CD8-positive, alpha-beta memory T cell (primary cell): ENCODE results near the gene AHRR. TPM values are rescaled to one million over a fixed set of nuclear protein-coding genes. Genes with fewer than 3 reads are reported as not detected.
A peak's percentile ranks its signal among the peaks of the same experiment; 100 is the strongest.

Experiments used
- CTCF ChIA-PET: fragments of 350-600 bp; sonication (Branson Sonifier 250); formaldehyde crosslinking; loops from one replicate; lab custom pipeline; 2021; ENCODE audit warnings: antibody characterized with exemption; lab: Charles Lee
- POLR2A ChIA-PET: fragments of 350-600 bp; sonication (Branson Sonifier 250); formaldehyde crosslinking; loops from one replicate; lab custom pipeline; 2021; ENCODE audit warnings: antibody characterized with exemption; lab: Charles Lee
- DNase-seq, 5 donors: peaks; one replicate each; pipeline versions ENCODE4 v3.0.0 to v3.0.0-alpha.2; 2020 to 2022; ENCODE audit warnings: mixed read lengths in 1 of 5
- H3K27ac ChIP-seq: one replicate; pipeline ENCODE4 v1.7.0; 2013; ENCODE audit warnings: low read depth, mild to moderate bottlenecking, low read length, moderate library complexity
- H3K27me3 ChIP-seq: 2 replicates; pipeline ENCODE4 v1.7.0; 2013; ENCODE audit warnings: low read length, mild to moderate bottlenecking; ENCODE audit not compliant: insufficient read depth, poor library complexity, severe bottlenecking
- H3K36me3 ChIP-seq: 2 replicates; pipeline ENCODE4 v1.7.0; 2013; ENCODE audit warnings: mild to moderate bottlenecking, low read length, moderate library complexity; ENCODE audit not compliant: insufficient read depth
- H3K4me1 ChIP-seq: 2 replicates; pipeline ENCODE4 v1.7.0; 2013; ENCODE audit warnings: mild to moderate bottlenecking, low read length, moderate library complexity; ENCODE audit not compliant: insufficient read depth
- H3K4me3 ChIP-seq: 2 replicates; pipeline ENCODE4 v1.7.0; 2013; ENCODE audit warnings: mild to moderate bottlenecking, low read length
- H3K9me3 ChIP-seq: 2 replicates; pipeline ENCODE4 v1.7.0; 2013; ENCODE audit warnings: mild to moderate bottlenecking, low read length
- H3K27ac Mint-ChIP-seq, 8 donors: one replicate each; pipeline ENCODE4 v1.8.0; 2020 to 2021; ENCODE audit warnings: mixed read lengths in 8 of 8, mild to moderate bottlenecking in 6 of 8, inconsistent platforms in 3 of 8, moderate library complexity in 3 of 8
- H3K27me3 Mint-ChIP-seq, 2 donors: one replicate each; pipeline ENCODE4 v1.8.0; 2020 to 2021; ENCODE audit warnings: mixed read lengths in 2 of 2, mild to moderate bottlenecking in 1 of 2, moderate library complexity in 1 of 2
- H3K36me3 Mint-ChIP-seq, 3 donors: one replicate each; pipeline ENCODE4 v1.8.0; 2020 to 2021; ENCODE audit warnings: mixed read lengths in 3 of 3, inconsistent platforms in 1 of 3, mild to moderate bottlenecking in 1 of 3
- H3K4me1 Mint-ChIP-seq, 3 donors: one replicate each; pipeline ENCODE4 v1.8.0; 2020 to 2021; ENCODE audit warnings: mixed read lengths in 3 of 3, inconsistent platforms in 1 of 3, mild to moderate bottlenecking in 1 of 3
- H3K4me3 Mint-ChIP-seq, 7 donors: one replicate each; pipeline ENCODE4 v1.8.0; 2020 to 2021; ENCODE audit warnings: mixed read lengths in 7 of 7, mild to moderate bottlenecking in 6 of 7, moderate library complexity in 4 of 7, inconsistent platforms in 2 of 7
- H3K9me3 Mint-ChIP-seq, 5 donors: one replicate each; pipeline ENCODE4 v1.8.0; 2020 to 2022; ENCODE audit warnings: mixed read lengths in 5 of 5, mild to moderate bottlenecking in 3 of 5, moderate library complexity in 2 of 5, inconsistent platforms in 1 of 5
- polyA plus RNA-seq: library from polyadenylated mRNA; unstranded; fragments of 300-500 nt; fragmentation: Illumina TruSeq; gene quantifications from one replicate; pipeline ENCODE4 v1.2.3, GENCODE V29; 2021
- total RNA-seq, 2 experiments: library from RNA; stranded (reverse); gene quantifications; one replicate each; pipeline ENCODE4 v1.2.3, GENCODE V29; 2021

AHRR gene
- total and polyA plus RNA-seq, 3 experiments from 2014 or later: 31.7 to 38.2 TPM; not detected in 1

GRCh38 chr5:347712-348284, 26.3 kb downstream of the AHRR start:
- Histone ChIP-seq H3K27me3 (no peaks in the 10 kb centered on the region), H3K4me1 (no peaks in the 10 kb centered on the region), H3K27ac (no peak overlapping the region), H3K36me3 (no peaks in the 10 kb centered on the region), H3K9me3 (no peaks in the 10 kb centered on the region), H3K4me3 (no peak overlapping the region)
- Mint-ChIP-seq H3K9me3 (no peaks in the 10 kb centered on the region), H3K36me3 (no peaks in the 10 kb centered on the region), H3K4me3 (no peak overlapping the region), H3K27ac (no peak overlapping the region), H3K27me3 (peaks cover 20 to 34% of the 10 kb centered on the region in 2 donors), H3K4me1 (peaks cover 6 to 18% (median 16%) of the 10 kb centered on the region in 3 donors)
- no peak for DNase-seq
- CTCF ChIA-PET: no interaction called here
- POLR2A ChIA-PET: no interaction called here

GRCh38 chr5:348726-349125, 27.2 kb downstream of the AHRR start:
- CTCF ChIA-PET: no interaction called here
- H3K4me1 ChIP-seq: no peaks in the 10 kb centered on the region
- Mint-ChIP-seq H3K4me1 (peaks cover 4 to 15% (median 13%) of the 10 kb centered on the region in 3 donors), H3K9me3 (no peaks in the 10 kb centered on the region), H3K27me3 (peaks cover 16 to 32% of the 10 kb centered on the region in 2 donors), H3K27ac (peak overlapping the region in 1 of 8 donors; percentile 27), H3K36me3 (no peaks in the 10 kb centered on the region), H3K4me3 (no peak overlapping the region)
- POLR2A ChIA-PET: no interaction called here
- H3K4me3 ChIP-seq: no peak overlapping the region
- H3K36me3 ChIP-seq: no peaks in the 10 kb centered on the region
- no peaks in the 10 kb centered on the region for H3K9me3 ChIP-seq
- H3K27ac ChIP-seq: no peak overlapping the region
- no peaks in the 10 kb centered on the region for H3K27me3 ChIP-seq
- no peak for DNase-seq

GRCh38 chr5:350355-350754, 28.8 kb downstream of the AHRR start:
- no peaks in the 10 kb centered on the region for H3K9me3 Mint-ChIP-seq
- no peak overlapping the region for H3K27ac ChIP-seq
- H3K4me1 ChIP-seq: no peaks in the 10 kb centered on the region
- H3K36me3 ChIP-seq: no peaks in the 10 kb centered on the region
- H3K4me3 Mint-ChIP-seq: no peak overlapping the region
- ChIA-PET CTCF (interaction anchor here (1.0 kb wide), 1 partner anchor 21 kb away, joined by 3 read pairs; no protein-coding TSS in a partner anchor), POLR2A (no interaction called here)
- peaks cover 3 to 15% (median 13%) of the 10 kb centered on the region in 3 donors for H3K4me1 Mint-ChIP-seq
- no peak overlapping the region for H3K4me3 ChIP-seq
- H3K9me3 ChIP-seq: no peaks in the 10 kb centered on the region
- no peak for DNase-seq
- H3K27ac Mint-ChIP-seq: no peak overlapping the region
- H3K27me3 ChIP-seq: no peaks in the 10 kb centered on the region
- H3K36me3 Mint-ChIP-seq: no peaks in the 10 kb centered on the region
- peaks cover 14 to 32% of the 10 kb centered on the region in 2 donors for H3K27me3 Mint-ChIP-seq

- H3K27me3 Mint-ChIP-seq: peaks cover 14 to 32% of the 10 kb centered on the region in 2 donors
- no peaks in the 10 kb centered on the region for H3K36me3 ChIP-seq
- H3K9me3 ChIP-seq: no peaks in the 10 kb centered on the region
- H3K27ac Mint-ChIP-seq: peak overlapping the region in 1 of 8 donors; percentile 47
- ChIA-PET POLR2A (no interaction called here), CTCF (no interaction called here)
- H3K9me3 Mint-ChIP-seq: no peaks in the 10 kb centered on the region
- H3K4me1 ChIP-seq: no peaks in the 10 kb centered on the region
- H3K27me3 ChIP-seq: no peaks in the 10 kb centered on the region
- no peak overlapping the region for H3K27ac ChIP-seq
- peaks cover 3 to 9% (median 7%) of the 10 kb centered on the region in 3 donors for H3K4me1 Mint-ChIP-seq
- H3K4me3 ChIP-seq: no peak overlapping the region
- no peak overlapping the region for H3K4me3 Mint-ChIP-seq
- H3K36me3 Mint-ChIP-seq: no peaks in the 10 kb centered on the region
- no peak for DNase-seq
Observed at GRCh38 chr5:351084-351920, 29.8 kb downstream of the AHRR start.

GRCh38 chr5:351921-352245, 30.4 kb downstream of the AHRR start:
- Mint-ChIP-seq H3K4me1 (peaks cover 0 to 3% (median 1%) of the 10 kb centered on the region in 3 donors), H3K27me3 (peaks cover 10 to 26% of the 10 kb centered on the region in 2 donors), H3K4me3 (no peak overlapping the region), H3K27ac (no peak overlapping the region), H3K36me3 (no peaks in the 10 kb centered on the region), H3K9me3 (no peaks in the 10 kb centered on the region)
- H3K27me3 ChIP-seq: no peaks in the 10 kb centered on the region
- ChIA-PET CTCF (no interaction called here), POLR2A (no interaction called here)
- no peak overlapping the region for H3K27ac ChIP-seq
- H3K4me1 ChIP-seq: no peaks in the 10 kb centered on the region
- no peaks in the 10 kb centered on the region for H3K9me3 ChIP-seq
- no peak overlapping the region for H3K4me3 ChIP-seq
- no peaks in the 10 kb centered on the region for H3K36me3 ChIP-seq
- no peak for DNase-seq

GRCh38 chr5:352639-353611, 31.4 kb downstream of the AHRR start:
- ChIA-PET CTCF (no interaction called here), POLR2A (no interaction called here)
- Mint-ChIP-seq H3K9me3 (no peaks in the 10 kb centered on the region), H3K27me3 (peaks cover 6 to 22% of the 10 kb centered on the region in 2 donors), H3K4me1 (no peaks in the 10 kb centered on the region), H3K36me3 (no peaks in the 10 kb centered on the region), H3K27ac (no peak overlapping the region), H3K4me3 (no peak overlapping the region)
- Histone ChIP-seq H3K4me1 (no peaks in the 10 kb centered on the region), H3K27me3 (no peaks in the 10 kb centered on the region), H3K9me3 (no peaks in the 10 kb centered on the region), H3K27ac (no peak overlapping the region), H3K36me3 (no peaks in the 10 kb centered on the region), H3K4me3 (no peak overlapping the region)
- no peak for DNase-seq

- Histone ChIP-seq H3K27ac (no peak overlapping the region), H3K36me3 (no peaks in the 10 kb centered on the region), H3K9me3 (no peaks in the 10 kb centered on the region), H3K27me3 (no peaks in the 10 kb centered on the region), H3K4me3 (no peak overlapping the region), H3K4me1 (no peaks in the 10 kb centered on the region)
- H3K36me3 Mint-ChIP-seq: no peaks in the 10 kb centered on the region
- ChIA-PET CTCF (no interaction called here), POLR2A (no interaction called here)
- no peak overlapping the region for H3K27ac Mint-ChIP-seq
- H3K9me3 Mint-ChIP-seq: no peaks in the 10 kb centered on the region
- no peak for DNase-seq
- no peak overlapping the region for H3K4me3 Mint-ChIP-seq
- peaks cover 6 to 15% of the 10 kb centered on the region in 2 donors for H3K27me3 Mint-ChIP-seq
- H3K4me1 Mint-ChIP-seq: no peaks in the 10 kb centered on the region
Observed at GRCh38 chr5:353612-354580, 32.4 kb downstream of the AHRR start.
